HUES48 (cell line): Measurements from ENCODE around the gene OPRM1.
"Not testable (repeated sequence)": the region's sequence is repeated elsewhere in the genome, so short reads cannot be mapped to it uniquely, and the experiment has no call there.

ENCODE experiments used
- H3K27ac ChIP-seq: one replicate; pipeline ENCODE4 v1.7.0; 2013; ENCODE audit warnings: low read depth, low read length, inconsistent platforms
- H3K27me3 ChIP-seq: 2 replicates; pipeline ENCODE4 v1.6.1; 2013; ENCODE audit warnings: mild to moderate bottlenecking, low read length; ENCODE audit not compliant: control insufficient read depth, insufficient read depth
- H3K36me3 ChIP-seq: 2 replicates; pipeline ENCODE4 v1.6.1; 2013; ENCODE audit warnings: low read length; ENCODE audit not compliant: control insufficient read depth, insufficient read depth
- H3K4me1 ChIP-seq: 2 replicates; pipeline ENCODE4 v1.6.1; 2013; ENCODE audit warnings: mild to moderate bottlenecking, low read length; ENCODE audit not compliant: control insufficient read depth, insufficient read depth
- H3K4me3 ChIP-seq: 2 replicates; pipeline ENCODE4 v1.5.1; 2013; ENCODE audit warnings: mild to moderate bottlenecking, low read depth, low read length
- H3K9ac ChIP-seq: 2 replicates; pipeline ENCODE4 v1.6.1; 2013; ENCODE audit warnings: mild to moderate bottlenecking, low read depth, low read length, moderate library complexity
- H3K9me3 ChIP-seq: 2 replicates; pipeline ENCODE4 v1.6.1; 2013; ENCODE audit warnings: low read length; ENCODE audit not compliant: control insufficient read depth, insufficient read depth

OPRM1 gene

DNA sequence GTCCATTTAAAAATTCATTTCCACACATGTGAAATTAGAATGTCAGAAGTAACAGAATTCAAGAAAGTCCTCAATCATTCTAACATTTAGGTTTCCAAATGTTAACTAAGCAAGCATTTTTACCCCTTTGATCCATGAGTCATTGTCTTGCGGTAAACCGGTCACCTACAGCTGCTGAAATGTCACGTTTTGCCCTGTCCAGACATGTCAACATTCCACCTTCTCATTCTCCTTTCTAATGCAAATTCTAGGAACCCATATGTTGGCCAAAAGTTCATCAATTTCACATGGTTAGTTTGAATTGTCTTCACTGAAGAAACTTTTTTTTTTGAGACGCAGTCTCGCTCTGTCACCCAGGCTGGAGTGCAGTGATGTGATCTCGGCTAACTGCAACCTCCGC, 200.4 kb downstream of the OPRM1 start:
- Histone ChIP-seq H3K4me1 (peaks cover 9% of the 10 kb centered on the region; the same call in 1 of the 2 replicates), H3K9ac (no peak overlapping the region), H3K27me3 (no peaks in the 10 kb centered on the region), H3K27ac (no peak overlapping the region), H3K36me3 (no peaks in the 10 kb centered on the region), H3K4me3 (no peak overlapping the region), H3K9me3 (no peaks in the 10 kb centered on the region)

DNA sequence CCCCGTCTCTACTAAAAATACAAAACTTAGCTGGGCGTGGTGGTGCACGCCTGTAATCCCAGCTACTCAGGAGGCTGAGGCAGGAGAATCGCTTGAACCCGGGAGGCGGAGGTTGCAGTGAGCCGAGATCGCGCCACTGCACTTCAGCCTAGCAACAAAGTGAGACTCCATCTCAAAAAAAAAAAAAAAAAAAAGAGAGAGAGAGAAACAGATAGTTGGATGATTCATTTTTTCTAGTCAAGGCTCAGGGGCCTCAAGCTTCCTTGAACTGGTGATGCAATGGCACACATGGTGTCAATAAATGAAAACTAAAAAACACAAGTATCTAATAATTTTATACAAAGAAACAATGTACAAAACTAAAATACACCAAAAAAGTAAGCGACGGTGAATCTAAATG, 202.0 kb downstream of the OPRM1 start:
- not testable (repeated sequence) for H3K9me3 ChIP-seq, H3K36me3 ChIP-seq, H3K27me3 ChIP-seq, H3K9ac ChIP-seq, H3K4me3 ChIP-seq, H3K27ac ChIP-seq
- peaks cover 15% of the 10 kb centered on the region for H3K4me1 ChIP-seq

DNA sequence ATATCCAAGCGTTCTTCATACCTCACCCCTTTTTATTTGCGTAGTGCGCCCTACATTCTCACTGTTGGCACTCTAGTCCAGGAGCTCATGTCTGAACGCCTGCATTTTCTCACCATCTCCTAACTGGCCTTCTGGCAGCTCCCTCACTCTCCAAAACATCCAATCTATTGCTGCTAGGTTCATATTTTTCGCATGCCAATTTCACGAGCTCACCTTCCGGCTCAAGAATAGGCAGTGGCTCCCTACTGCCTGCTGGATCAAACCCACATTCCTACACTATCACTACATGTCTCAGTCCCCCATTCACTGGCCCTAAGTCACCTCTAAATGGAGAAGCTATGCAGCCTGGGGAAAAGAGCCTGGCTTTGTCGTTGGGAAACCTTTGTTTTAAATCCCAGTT, 202.5 kb downstream of the OPRM1 start:
- H3K4me1 ChIP-seq, result peaks cover 20% of the 10 kb centered on the region
- H3K9ac ChIP-seq, result no peak overlapping the region
- no peak overlapping the region for H3K27ac ChIP-seq
- no peaks in the 10 kb centered on the region for H3K36me3 ChIP-seq
- H3K4me3 ChIP-seq, result no peak overlapping the region
- H3K27me3 ChIP-seq, result no peaks in the 10 kb centered on the region
- no peaks in the 10 kb centered on the region for H3K9me3 ChIP-seq

DNA sequence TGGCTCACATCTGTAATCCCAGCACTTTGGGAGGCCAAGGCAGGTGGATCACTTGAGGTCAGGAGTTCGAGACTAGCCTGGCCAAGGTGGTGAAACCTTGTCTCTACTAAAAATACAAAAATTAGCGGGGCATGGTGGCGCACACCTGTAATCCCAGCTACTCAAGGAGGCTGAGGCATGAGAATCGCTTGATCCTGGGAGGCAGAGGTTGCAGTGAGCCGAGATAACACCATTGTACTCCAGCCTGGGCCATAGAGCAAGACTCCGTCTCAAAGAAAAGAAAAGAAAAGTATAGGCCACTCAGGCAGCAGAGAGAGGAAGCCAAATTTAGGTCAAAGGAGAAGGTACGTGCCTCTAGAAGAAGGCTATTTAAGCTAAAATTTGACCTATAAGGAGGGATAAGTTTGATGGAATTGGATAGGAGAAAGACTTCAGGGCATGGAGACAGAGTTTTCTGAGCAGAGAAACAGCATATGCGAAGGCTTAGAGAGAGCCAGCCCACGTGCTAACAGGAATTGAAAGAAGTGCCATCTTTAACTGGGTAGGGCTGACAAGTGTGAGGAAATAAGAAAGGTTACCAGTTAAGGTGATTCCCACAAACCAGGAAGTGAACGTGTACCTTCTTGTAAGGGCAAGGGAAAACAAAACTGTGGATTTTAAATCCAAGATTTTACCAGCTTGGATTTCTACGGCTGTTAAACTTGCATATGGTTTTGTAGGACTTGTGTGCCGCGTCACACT, 203.7 kb downstream of the OPRM1 start:
- no peak overlapping the region for H3K9ac ChIP-seq

DNA sequence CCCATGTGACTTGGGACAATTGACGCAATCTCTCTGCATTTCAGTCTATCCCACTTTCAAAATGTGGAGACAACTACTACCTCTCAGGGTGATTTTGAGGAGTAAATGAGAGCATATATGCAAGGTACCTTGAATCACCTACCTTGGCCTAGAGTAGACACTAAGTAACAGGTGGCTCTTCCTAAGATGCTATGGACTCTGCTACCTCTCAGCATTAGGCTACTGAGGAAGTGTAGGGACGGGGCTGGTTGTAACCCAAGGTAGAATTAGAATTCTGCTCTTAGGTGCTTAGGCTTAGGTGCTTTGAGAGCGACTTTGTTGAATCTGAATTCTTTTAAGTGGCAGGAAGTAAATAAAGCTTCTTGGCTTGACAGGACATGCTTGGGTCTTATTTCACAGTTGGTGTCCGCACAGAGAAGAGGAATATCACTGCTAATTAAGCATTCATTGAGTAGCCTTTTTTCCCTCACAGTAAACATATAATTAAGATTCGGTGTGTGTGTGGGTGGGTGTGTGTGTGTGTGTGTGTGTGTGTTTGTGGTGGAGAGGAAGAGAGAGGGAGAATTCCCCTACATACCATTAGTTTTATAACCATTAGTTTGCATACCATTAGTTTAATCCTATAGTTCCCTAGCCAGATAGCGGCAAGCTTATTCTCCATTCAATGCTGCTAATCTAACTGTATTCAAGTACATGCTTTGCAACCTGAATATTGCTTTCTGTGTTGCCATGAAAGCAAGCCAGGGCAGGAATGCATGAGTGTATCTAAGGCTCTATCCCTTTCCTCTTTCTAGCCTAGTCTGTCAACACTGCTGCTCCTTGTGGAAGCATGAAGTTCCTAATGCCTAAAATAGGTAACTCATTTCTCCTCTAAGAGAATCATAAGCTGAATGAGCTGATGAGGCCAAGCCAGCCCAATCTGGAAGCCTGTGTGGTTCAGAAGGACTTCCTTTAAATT, 205.0 kb downstream of the OPRM1 start:
- H3K4me3 ChIP-seq, result no peak overlapping the region
- H3K27ac ChIP-seq, result no peak overlapping the region
- no peak overlapping the region for H3K9ac ChIP-seq
- no peaks in the 10 kb centered on the region for H3K36me3 ChIP-seq
- H3K9me3 ChIP-seq, result no peaks in the 10 kb centered on the region
- H3K4me1 ChIP-seq, result peaks cover 42% of the 10 kb centered on the region
- no peaks in the 10 kb centered on the region for H3K27me3 ChIP-seq

More for the DNA sequence above, 203.7 kb downstream of the OPRM1 start:
- Histone ChIP-seq H3K9me3 (no peaks in the 10 kb centered on the region), H3K27ac (no peak overlapping the region), H3K27me3 (no peaks in the 10 kb centered on the region), H3K4me3 (no peak overlapping the region), H3K36me3 (no peaks in the 10 kb centered on the region), H3K4me1 (peaks cover 32% of the 10 kb centered on the region)

DNA sequence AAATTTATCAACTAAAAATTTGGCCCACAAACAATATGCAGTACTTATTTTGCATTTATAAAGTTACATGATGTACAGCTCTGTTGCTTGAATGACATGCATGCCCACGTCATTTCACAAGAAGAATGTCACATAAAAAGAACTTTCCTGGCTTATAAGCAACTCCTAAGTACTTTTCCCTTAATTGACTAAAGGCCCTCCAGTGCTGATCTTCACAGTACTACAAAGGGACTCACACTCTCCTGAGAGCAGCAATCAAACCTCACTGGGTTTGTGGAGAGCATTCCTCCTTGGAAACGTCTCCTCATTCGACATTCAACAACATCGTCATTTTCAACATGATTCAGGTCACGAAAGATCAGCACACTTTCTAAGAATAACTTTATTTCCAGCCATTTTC, 206.5 kb downstream of the OPRM1 start:
- Histone ChIP-seq H3K9me3 (no peaks in the 10 kb centered on the region), H3K27ac (no peak overlapping the region), H3K4me1 (peaks cover 45% of the 10 kb centered on the region), H3K4me3 (no peak overlapping the region), H3K9ac (no peak overlapping the region), H3K27me3 (no peaks in the 10 kb centered on the region), H3K36me3 (no peaks in the 10 kb centered on the region)

DNA sequence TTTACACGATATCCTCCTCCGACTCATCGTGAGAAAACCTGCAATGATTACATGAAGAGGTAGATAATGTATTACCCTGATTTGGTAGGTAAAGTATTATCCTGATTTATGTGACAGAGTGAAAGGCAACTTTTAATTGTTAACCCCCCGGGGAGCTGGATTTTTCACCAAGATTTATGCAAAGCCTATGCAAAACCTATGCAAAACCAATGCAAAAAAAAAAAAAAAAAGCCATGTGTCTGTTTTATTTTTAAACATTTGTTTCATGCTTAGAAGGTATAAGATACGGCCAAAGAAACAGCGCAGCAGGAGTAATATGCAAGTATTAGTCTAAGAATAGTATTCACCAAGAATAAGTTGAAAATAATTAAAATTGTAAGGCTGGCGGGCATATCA, 207.7 kb downstream of the OPRM1 start:
- Histone ChIP-seq H3K4me3 (peak overlapping the region; percentile 47), H3K36me3 (no peaks in the 10 kb centered on the region), H3K4me1 (peaks cover 45% of the 10 kb centered on the region), H3K27ac (peak overlapping the region; percentile 78), H3K9ac (peak overlapping the region; percentile 49; the same call in 1 of the 2 replicates), H3K27me3 (no peaks in the 10 kb centered on the region), H3K9me3 (no peaks in the 10 kb centered on the region)

DNA sequence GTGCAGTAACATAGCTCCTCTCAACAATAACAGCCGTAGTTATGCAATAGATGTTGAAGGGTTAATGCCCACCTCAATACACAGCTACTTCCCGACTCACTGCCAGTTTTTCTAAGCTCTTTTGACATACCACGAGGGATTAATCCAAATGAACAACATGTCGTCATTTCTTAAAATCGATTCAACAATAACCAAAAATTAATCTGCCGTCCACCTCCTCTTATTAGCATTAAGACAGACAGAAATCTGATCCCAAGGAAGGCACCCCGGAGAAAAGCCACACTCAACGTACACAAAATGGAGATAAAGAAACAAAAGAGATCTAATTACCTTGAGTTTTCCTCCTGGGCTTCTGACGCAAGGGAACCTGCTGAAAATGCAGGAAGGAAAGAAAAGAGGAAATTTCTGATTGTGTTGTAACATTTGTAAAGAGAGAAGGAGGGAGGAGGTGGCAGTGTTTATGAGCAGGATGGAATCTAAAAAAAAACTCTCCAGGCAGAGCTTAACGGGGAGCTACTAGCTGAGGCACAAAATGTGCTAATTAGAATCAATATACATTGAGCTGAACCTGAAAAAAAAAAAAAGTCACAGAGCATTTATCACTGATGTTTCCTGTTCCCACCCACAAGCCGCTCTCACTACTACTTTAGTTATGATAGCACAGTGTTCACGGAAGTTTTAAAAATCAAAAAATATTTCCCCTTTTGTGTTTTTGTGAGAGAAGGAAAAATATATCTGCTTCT, 208.2 kb downstream of the OPRM1 start:
- peak overlapping the region; percentile 47 for H3K4me3 ChIP-seq

DNA sequence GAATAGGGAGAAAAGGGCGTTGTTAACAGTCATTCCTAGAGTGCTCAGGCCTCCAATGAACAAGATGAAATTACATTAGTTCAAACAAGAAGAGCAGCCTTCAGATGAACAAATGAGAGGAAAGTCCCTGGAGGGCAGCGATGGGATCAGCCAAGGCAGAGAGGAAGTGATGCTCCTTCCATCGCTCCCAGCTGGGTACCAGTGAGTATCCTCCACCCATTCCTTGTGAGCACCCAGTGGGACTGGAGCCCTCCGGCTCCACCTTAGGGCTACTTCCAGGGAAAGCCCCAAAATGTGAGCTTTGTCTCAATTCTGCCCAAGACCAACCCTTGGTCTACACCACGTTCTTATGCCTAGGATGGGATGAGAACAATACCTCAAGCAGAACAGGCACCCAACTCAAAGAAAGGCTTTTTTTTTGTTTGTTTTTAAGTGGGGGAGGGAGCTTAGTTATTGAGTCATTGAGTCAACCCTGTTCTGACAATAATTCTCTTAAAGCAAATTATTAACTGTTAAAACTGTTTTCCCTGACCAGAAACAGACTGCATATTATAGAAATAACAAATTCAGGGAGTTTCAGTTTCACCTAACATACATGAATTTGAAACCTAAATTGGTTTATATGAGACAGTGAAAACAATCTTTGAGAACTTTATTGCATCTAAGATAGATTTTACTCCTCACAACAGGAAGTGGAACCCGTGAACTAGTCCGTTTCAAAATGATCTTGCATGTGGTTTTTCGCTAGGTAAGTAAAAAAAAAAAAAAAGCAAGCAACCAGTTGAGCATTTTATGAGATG, 210.7 kb downstream of the OPRM1 start:
- Histone ChIP-seq H3K9me3 (no peaks in the 10 kb centered on the region), H3K27me3 (no peaks in the 10 kb centered on the region), H3K36me3 (no peaks in the 10 kb centered on the region), H3K9ac (no peak overlapping the region), H3K4me1 (peaks cover 35% of the 10 kb centered on the region), H3K4me3 (no peak overlapping the region), H3K27ac (no peak overlapping the region)

More for the DNA sequence above, 208.2 kb downstream of the OPRM1 start:
- Histone ChIP-seq H3K9ac (peak overlapping the region; percentile 49), H3K27ac (peak overlapping the region; percentile 78), H3K36me3 (no peaks in the 10 kb centered on the region), H3K27me3 (no peaks in the 10 kb centered on the region), H3K9me3 (no peaks in the 10 kb centered on the region), H3K4me1 (peaks cover 45% of the 10 kb centered on the region)

DNA sequence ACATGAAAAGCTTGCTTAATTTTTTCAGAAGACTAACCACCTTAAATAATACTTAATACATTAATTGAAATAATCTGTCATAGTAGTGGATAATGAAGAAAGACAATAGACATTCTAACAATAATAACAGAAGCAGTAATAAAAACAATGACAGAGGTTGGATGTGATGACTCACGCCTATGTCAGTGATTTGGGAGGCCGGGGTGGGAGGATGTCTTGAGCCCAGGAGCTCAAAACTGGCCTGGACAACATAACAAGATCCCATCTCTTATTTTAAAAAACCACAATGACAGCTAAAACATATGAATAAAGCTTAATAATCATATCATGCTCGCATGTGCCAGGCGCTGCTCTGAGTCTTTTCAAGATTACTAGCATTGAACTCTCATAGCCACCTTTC, 212.1 kb downstream of the OPRM1 start:
- Histone ChIP-seq H3K9me3 (no peaks in the 10 kb centered on the region; the same call in 1 of the 2 replicates), H3K36me3 (no peaks in the 10 kb centered on the region), H3K27me3 (no peaks in the 10 kb centered on the region), H3K4me1 (peaks cover 29% of the 10 kb centered on the region), H3K9ac (no peak overlapping the region), H3K4me3 (no peak overlapping the region), H3K27ac (no peak overlapping the region)
